Activated T-helper 9 cell treated with anti-CD3 and anti-CD28 coated beads, Interleukin-2, amount 50 U/mL, for 16 hours (primary cell): ENCODE measurements around the gene CHAF1A.

Experiments
- DNase-seq: peaks from one replicate; pipeline ENCODE4 v3.0.0-alpha.2; 2020; ENCODE audit warnings: low read depth

Gene CHAF1A

DNA sequence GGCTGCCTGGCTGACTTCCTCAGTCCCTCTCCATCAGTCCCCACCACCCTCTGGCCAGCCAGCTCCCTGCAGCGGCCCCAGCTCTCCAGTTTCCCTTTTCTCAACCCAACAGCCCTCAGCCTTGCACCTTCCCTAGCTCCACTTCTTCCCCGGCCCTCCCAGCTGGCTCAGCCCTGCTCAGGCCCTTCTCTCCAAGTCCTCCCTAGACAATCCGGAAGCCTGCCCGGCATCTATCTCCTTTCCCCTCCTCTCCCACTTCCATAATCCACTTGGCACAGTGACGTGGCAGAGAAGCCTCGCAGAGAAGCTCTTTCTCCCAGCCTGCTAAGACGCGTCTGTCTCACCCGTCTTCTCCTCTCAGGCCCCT is 54.0 kb downstream of the CHAF1A start:
- no peak for DNase-seq

- peak; percentile 48 for DNase-seq
Observed at GRCh38 chr19:4456843-4457653, 54.6 kb downstream of the CHAF1A start.

DNA sequence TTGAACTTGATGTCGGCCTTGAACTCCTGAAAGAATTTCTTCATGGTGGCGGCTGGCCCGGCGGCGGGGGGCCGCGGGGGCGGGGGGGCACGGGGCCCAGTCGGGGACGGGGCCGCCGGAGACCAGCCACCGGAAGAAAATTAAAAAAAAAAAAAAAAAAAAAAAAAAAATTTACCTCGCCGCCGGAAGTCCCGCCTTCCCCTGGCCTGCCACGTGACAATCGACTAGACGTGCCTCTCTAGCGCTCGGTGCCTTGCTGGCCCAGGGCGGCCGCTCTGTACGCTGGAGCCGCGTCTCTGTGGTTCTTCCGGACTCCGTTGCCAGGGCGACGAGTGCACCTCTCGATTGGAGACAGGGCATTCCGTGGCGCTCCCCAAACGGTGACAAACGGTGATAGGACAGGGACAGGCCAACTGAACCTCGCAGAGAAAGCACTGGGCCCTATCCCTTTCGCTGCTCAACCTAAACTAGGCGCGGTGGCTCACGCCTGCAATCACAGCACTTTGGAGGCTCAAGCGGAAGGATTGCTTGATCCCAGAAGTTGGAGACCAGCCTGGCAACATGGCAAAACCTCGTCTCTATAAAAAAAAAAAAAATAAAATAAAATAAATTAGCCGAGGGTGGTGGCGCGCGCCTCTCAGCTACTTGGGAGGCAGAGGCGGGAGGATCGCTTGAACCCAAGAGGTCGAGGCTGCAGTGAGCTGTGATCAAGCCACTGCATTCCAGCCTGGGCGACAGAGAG is 55.4 kb downstream of the CHAF1A start, which contains the start of gene UBXN6:
Gene UBXN6, minus strand, starts transcription at position 141 of the 742 bp plus-strand sequence. Its CDS starts 97 bp downstream, at position 44.
- DNase-seq, result peak; percentile 96

DNA sequence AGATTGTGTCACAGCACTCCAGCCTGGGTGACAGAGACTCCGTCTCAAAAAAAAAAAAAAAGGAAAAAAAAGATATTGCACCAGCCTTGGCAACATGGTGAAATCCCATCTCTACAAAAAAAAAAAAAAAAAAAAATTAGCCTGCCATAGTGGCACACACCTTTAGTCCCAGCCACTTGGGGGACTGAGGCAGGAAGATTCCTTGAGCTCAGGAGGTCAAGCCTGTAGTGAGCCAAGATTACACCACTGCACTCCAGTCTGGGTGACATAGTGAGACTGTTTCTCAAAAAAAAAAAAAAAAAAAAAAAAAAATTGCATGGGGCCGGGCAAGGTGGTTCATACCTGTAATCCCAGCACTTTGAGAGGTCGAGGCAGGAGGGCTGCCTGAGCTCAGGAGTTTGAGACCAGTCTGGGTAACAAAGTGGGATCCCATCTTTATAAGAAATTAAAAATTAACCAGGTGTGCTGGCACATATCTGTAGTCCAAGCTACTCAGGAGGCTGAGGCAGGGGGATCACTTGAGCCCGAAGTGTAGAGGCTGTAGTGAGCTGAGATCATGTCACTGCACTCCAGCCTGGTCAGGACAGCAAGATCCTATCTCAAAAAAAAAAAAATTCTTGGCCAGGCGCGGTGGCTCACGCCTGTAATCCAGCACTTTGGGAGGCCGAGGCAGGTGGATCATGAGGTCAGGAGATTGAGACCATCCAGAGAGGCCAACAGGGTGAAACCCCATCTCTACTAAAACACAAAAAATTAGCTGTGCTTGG is 62.6 kb downstream of the CHAF1A start:
- no peak for DNase-seq

GRCh38 chr19:4467835-4468234 is 65.4 kb downstream of the CHAF1A start:
- DNase-seq, result no peak

GRCh38 chr19:4471403-4472173 is 69.1 kb downstream of the CHAF1A start:
- DNase-seq, result peak; percentile 94

- DNase-seq, result no peak
Observed at GRCh38 chr19:4472174-4472974, 69.9 kb downstream of the CHAF1A start, which contains the start of gene HDGFL2. Gene HDGFL2 (plus strand): TSS chr19:4472297. CDS start chr19:4472351, 54 bp downstream.

GRCh38 chr19:4473011-4473762 is 70.7 kb downstream of the CHAF1A start:
- no peak for DNase-seq

DNA sequence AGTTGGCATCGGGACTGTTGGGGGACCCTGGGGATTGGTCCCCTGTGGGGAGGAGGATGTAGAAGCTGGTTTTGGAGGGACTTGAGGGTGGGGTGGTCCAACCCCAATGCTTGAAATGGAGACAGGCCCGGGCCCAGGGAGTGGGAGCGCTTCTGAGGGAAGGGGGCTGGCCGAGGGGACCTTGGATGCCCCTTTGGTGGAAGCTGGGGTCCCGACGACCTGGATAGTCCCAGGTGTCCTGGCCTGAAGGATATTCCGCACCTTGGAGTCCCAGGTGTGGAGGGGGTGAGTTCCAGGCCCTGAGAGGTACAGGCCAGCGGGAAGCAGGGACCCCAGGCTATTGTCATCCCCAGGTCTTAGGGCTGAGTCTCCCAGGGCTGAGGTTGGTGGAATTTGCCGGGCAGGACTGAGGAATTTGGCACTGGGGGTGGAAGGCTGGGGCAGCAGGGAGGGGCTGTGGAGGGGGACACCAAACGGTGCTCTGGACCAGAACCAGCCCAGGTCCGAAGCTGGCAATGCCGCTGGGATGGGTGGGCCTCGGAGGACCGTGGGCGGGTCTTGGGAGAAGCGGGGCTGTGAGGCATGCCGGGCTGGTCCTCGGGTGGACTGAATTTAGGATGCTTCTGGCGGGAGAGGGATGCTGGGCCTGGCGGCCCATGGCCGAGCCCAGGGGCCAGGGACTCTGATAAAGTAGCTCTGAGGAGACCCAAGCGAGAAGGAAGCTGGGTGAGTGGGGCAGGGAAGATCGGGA is 71.5 kb downstream of the CHAF1A start:
- DNase-seq, result no peak

DNA sequence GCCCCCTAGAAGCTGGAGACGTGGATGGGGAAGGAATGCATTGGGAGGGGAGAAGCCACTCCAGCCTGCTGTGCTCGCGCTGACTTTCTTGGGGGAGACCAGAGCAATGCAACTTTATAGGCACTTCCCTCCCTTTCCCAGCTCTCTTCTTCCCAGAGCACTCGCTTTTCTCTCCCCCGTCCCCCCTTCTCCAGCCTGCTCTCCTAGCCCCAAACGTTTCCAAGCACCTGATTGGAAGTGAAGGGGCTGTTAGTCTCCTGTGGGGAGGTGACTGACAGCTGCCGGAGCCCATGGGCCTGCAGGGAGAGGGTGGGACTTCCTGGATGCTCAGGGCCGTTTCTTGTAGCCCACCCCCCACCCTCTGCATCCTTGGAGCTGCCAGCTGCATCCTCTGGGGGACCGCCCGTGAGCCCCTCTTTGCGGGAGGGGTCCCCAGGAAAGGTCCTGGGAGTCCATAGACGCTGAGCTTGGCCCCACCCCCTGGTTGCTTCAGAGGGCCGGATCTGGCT is 72.1 kb downstream of the CHAF1A start:
- DNase-seq, result no peak

DNA sequence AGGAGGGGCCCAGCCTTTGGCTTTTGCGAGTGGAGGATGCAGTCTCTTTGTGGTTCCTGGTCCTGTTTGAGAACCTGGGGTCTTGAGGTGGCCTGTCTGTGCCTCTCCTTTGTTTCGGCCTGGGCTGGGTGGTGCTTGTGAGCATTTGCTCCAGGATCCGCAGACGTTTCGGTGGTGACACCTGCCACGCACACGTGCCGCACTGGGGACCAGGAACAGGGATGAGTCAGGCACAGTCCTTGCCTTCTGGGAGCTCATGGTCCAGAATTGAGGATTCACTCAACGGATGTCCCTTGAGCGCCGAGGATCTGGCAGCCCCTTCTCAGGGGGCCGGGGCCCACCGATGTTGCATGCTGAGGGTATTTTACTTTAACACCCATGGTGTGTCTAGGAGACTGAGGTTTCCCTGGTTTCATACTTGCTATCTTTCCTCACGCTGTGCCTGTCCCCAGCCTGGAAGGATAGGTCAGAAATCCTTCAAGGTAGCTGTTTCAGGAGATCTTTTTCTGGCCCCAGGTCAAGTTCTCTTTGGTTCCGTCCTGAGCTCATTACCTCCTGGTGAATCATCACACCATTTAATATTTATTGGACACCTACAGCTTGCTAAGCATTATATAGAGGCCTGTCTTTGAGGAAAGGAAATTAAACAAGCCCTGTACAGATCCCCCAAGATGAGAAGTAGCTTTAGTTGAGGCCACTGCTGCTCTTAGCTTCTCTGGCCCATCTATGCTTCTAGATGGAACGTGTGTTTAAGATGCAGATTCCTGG is 74.8 kb downstream of the CHAF1A start:
- DNase-seq, result no peak

DNA sequence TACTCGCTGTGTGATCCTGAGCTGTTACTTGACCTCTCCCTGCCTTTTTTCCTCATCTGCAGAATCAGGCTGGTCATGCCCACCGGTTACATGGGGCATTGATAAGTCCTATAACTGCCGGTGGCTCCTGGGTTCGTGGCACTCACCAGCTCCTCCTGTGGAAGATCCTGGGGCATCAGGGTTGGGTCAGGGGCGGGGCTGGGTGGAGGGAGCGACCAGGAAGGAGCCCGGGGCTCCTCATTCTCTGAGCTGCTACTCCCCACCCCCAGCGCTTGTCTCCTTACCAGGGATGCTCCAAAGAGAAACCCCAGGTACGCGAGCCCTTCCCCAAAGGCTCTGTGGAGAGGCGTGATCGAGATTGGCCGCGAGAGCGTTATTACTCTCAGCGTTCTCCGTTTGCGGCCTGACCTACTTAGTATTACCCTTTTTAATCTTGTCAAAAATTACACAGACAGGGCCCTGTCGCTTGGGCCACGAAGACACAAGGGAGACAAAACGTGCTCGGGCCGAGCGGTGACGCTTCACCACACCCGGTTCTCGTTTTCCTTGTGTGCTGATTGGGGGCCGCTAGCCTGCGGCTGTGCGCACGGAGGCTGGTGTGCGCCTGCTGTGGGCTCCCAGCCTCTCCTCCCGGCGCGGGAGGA is 80.4 kb downstream of the CHAF1A start:
- DNase-seq, result no peak

- DNase-seq, result no peak
Observed at GRCh38 chr19:4483385-4483784, 80.9 kb downstream of the CHAF1A start.

DNA sequence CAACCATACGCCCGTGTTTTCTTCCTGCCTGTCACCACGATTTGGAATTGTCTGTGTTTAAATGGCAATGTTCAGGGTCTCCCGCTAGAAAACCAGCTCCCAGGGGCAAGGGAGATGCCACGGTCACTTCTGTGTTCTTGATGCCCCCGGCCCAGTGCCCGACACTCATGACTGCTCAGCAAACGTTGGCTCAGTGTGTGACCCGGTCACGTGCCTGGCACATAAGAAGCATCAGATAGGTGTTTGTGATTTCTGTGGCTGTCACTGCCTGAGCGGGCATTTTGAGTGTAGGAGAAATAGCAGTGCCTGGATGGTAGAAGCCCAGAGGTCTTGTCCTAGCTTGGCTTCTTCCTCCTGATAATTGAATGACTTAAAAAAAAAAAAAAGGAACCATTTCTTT is 85.1 kb downstream of the CHAF1A start:
- no peak for DNase-seq

- no peak for DNase-seq
Observed at GRCh38 chr19:4488496-4488895, 86.1 kb downstream of the CHAF1A start.

DNA sequence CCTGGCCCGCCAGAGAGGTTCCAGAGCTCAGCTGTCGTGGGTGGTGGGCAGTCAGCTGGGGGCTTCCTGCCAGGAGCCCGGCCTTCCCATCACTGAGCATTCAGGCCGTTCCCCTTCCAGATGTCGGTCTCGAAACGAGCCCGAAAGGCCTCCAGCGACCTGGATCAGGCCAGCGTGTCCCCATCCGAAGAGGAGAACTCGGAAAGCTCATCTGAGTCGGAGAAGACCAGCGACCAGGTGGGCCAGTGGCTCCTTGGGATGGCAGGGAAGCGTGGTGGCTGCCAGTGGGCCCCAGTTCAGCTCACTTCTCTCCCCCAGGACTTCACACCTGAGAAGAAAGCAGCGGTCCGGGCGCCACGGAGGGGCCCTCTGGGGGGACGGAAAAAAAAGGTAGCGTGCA is 89.0 kb downstream of the CHAF1A start:
- DNase-seq, result no peak

DNA sequence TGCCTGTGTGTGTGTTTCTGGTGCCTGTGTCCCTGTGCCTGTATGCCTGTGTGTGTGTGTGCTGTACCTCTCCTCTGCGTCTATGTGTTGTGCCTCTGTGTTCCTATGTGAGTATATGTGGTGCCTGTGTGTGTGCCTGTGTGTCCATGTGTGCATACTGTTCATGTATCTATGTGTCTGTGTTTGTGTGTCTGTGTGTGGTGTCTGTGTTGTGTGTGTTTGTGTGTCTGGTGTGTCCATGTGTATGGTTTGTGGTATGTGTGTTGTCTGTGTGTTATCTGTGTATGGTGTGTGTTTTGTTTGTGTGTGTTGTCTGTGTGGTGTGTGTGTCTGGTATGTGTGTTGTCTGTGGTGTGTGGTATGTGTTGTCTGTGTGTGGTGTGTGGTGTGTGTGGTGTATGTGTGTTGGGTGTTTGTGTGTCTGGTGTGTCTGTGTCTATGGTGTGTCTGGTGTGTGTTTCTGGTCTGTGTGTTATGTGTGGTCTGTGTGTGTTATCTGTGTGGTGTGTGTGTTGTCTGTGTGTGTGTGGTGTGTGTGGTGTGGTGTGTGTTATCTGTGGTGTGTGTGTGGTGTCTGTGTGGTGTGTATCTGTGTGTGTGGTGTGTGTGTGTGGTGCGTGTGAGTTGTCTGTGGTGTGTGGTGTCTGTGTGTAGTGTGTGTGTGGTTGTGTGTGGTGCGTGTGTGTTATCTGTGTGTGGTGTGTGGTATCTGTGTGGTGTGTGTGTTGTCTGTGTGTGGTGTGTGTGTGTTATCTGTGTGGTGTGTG is 90.1 kb downstream of the CHAF1A start:
- DNase-seq, result no peak
